ENCODE results near the gene MBNL2.
A peak's percentile ranks its signal among the peaks of the same experiment; 100 is the strongest.
"Not testable (repeated sequence)": the region's sequence is repeated elsewhere in the genome, so short reads cannot be mapped to it uniquely, and the experiment has no call there.

MBNL2 gene

DNA sequence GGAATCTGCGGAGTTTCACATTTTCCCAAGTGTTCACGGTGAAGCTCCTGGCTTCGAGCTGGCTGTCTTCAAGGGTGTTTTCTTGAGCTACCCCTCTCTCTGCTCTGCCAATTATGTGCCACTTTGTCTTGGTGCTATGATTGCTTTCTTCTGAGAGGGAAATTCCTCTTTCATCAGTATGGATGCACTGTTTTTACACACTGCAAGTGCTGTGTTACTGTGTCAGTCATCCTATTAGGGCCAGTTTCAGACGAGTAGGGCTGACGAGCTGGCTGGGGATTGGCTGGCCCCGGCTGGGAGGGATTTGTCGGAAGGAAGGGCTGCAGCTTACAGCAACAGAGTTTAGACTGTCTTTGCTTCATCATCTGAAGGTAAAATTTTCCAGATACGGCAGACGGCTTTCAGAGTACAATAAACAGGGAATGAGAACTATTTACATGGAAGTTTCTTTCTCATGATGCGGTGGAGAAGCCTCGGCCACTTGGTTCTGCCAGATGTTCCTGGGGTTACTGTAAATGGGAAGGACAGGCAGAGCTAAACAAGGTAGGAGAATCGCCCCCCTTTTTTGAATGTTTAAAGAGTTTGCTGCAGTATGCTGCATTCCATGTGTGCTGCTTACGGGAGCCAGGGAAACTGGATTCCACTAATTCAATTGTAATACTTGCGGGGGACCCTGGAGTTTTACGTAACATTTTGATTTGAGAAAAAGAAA, at the start of gene MBNL2:
TSS of gene MBNL2 (plus strand) at position 345 of the 712 bp plus-strand sequence. CDS start 53,903 bp downstream, outside the sequence.
- peak; percentile 67 to 75 for DNase-seq (ENCODE audit: low read depth in 1 of 2, low spot score in 1 of 2)

DNA sequence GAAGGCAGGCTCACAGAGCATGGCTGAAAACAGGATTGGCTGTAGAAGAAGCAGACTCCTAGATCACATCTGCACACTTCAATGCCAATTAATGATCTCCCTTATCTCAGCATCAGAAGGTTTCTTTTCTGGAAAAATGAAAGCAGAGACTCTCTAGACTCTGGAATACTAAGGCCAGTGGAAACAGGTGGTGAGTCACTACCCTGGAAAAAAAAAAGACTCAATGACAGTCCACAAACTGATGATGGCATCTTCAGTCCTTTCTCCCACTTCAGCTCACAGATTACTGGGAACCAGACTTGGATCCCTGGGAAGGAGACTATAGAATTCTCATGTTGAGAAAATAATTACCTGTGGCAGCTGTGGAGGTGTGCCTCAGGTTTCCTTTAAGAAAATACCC, 47.5 kb upstream of the MBNL2 start:
- DNase-seq (ENCODE audit: low read depth in 1 of 2, low spot score in 1 of 2): no peak

DNA sequence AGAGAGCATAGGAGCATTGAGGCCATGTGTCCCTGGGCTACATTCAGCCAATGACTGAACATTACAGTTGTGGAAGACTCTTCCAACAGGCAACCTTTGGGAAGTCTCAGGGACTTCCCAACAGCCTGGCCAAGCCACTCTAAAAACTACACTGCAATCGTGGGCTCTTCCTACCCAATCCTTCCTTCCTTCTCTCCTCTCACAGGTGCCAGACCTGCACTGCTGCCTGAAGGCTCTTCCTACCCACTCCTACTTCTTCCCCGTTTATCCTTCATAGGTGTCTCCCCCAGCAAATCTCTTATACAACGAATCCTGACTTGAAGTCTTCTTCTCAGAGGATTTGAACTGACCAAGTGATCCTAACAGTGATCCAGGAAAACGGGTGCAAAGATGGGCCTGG, 47.1 kb upstream of the MBNL2 start:
- no peak for DNase-seq (ENCODE audit: low read depth in 1 of 2, low spot score in 1 of 2)

DNA sequence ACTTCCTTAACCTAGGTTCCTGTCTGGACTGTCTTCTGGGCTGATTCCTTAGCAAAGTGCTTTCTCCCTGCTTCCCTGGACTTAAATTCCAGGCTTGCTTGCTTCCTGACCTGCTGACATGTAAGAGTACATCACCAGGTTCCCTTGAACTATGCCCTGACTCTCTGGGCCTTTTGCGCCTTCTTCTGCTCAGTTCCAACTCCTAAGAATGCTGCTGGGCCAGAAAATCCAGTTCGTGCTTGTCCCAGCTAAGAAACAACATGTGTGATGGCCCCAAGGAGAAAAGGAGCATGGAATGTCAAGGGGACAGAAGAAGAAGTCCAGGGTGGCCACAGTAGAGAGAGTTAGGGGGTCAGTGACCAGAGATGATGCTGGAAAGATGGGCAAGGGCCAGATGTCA, 42.6 kb upstream of the MBNL2 start:
- no peak for DNase-seq (ENCODE audit: low read depth in 1 of 2, low spot score in 1 of 2)

DNA sequence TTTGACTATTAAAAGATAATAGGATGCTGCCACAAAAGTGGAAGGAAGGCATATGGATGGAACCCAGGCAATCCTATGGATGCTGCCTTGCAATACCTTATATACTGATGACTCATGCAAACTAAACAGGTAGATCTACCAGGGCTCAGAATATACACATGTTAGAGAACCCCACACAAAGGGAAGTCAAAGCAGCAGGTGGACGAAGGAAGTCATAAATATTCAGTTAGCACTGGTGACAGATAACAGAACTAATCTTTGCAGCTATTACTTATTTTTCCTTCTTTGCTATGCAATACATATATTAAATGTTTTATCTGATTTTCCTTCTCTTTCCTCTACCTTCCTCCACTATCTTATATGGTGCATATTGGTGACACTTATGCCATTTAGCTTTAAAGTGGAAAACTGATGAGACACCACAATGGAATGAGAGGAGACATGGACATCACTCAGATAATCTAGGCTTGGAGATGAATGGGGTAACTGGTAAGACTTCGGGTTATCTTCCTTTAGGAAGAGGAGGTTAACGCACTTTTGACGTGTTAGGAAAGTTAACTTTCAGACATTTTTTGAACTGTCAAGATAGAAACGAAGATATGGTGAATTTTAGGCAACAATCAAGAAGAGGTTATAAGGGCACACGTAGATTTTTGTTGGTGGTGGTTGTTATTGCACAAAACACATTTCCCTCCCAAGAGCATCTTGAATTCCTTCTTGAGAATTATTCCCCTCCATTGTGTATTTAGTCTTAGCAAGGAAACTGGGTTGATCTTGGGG, 39.8 kb upstream of the MBNL2 start:
- DNase-seq (ENCODE audit: low read depth in 1 of 2, low spot score in 1 of 2): no peak

- DNase-seq (ENCODE audit: low read depth in 1 of 2, low spot score in 1 of 2): no peak
These were observed 36.8 kb upstream of the MBNL2 start for GRCh38 chr13:97185291-97185690.

GRCh38 chr13:97185751-97186150, 36.4 kb upstream of the MBNL2 start:
- DNase-seq (ENCODE audit: low read depth in 1 of 2, low spot score in 1 of 2): no peak

GRCh38 chr13:97188207-97188606, 33.9 kb upstream of the MBNL2 start:
- no peak for DNase-seq (ENCODE audit: low read depth in 1 of 2, low spot score in 1 of 2)

DNA sequence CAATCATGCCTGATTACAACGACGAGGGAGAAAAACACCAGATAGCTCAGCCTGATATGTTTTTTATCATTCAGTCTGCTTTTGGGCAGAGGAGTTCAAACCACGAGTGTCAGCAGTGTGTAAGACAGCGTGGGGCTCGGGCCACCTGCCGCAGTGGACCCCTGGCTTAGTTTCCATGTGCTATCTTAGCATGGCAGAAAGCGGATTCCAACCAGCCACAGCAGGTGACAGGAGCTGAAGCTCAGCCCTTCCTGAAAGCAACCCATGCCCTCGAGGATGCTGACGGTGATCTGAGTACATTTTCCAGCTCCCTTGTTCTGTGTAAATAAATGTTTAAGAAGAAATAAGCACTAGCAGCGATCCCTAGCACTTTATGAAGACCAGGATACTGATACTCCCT, 32.2 kb upstream of the MBNL2 start:
- DNase-seq (ENCODE audit: low read depth in 1 of 2, low spot score in 1 of 2): no peak

GRCh38 chr13:97191142-97191541, 31.0 kb upstream of the MBNL2 start:
- DNase-seq (ENCODE audit: low read depth in 1 of 2, low spot score in 1 of 2): no peak

DNA sequence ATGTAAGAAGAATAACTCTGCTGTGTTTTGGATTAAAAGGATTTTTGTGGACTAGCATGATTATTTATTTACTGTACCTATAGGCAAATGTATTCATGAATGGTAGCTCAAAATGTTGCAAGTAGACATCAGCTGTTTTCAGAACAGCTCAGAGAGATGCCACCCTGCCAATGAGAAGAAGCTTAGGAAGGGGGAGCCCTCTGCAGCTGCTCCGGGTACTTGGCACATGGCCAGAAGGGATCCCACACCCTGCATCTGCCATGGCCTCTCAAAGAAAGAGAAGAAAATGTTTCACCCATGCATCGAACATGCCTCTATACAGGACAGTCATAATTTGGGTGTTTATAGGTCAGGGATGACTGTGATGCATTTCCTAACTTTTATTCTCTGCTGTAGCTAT, 30.5 kb upstream of the MBNL2 start:
- DNase-seq (ENCODE audit: low read depth in 1 of 2, low spot score in 1 of 2): no peak

- no peak for DNase-seq (ENCODE audit: low read depth in 1 of 2, low spot score in 1 of 2)
These were observed 30.0 kb upstream of the MBNL2 start for GRCh38 chr13:97192166-97192565.

DNA sequence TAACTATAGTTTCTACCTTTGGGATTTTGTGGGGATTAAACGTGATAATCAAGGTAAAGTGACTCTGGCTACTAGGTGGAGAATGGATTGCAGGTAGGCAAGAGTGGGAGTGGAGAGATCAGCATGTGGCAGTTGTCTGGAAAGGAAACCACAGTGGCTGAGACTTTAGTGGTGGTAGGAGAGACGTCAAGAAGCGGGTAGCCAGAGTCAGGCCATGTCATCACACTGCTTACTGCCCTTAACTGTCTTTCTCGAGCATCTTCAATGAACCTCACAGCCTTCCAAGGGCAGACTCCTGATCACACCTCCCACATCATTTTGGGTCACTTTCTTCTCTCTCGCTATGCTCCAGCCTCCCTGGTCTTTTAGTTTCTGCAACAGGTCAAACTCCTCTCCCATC, 28.6 kb upstream of the MBNL2 start:
- DNase-seq (ENCODE audit: low read depth in 1 of 2, low spot score in 1 of 2): no peak

GRCh38 chr13:97194479-97194878, 27.7 kb upstream of the MBNL2 start:
- DNase-seq (ENCODE audit: low read depth in 1 of 2, low spot score in 1 of 2): no peak

GRCh38 chr13:97196340-97196739, 25.8 kb upstream of the MBNL2 start:
- no peak for DNase-seq (ENCODE audit: low read depth in 1 of 2, low spot score in 1 of 2)

GRCh38 chr13:97198753-97199152, 23.4 kb upstream of the MBNL2 start:
- DNase-seq (ENCODE audit: low read depth in 1 of 2, low spot score in 1 of 2): no peak

DNA sequence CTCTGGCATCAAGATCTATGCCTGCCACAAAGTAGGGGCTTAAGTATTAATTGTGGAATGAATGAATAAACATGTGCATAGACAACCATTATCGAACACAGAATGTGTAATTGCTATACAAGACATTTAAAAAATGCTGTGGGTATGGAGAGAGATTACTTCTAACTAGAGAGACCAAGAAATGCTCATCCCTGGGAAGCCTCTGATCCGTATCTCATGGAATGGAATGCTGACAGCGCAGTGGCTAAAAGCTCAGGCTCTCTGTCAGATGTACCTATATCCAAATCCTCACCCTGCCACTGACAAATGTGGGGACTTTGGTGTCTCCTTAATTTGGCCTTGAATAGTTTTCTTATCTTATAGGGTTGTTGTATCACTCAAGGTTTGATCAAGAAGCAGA, 22.7 kb upstream of the MBNL2 start:
- DNase-seq (ENCODE audit: low read depth in 1 of 2, low spot score in 1 of 2): no peak

- DNase-seq (ENCODE audit: low read depth in 1 of 2, low spot score in 1 of 2): no peak
These were observed 21.8 kb upstream of the MBNL2 start for GRCh38 chr13:97200081-97200942.

GRCh38 chr13:97202761-97203160, 19.4 kb upstream of the MBNL2 start:
- DNase-seq (ENCODE audit: low read depth in 1 of 2, low spot score in 1 of 2): no peak

GRCh38 chr13:97205465-97205864, 16.7 kb upstream of the MBNL2 start:
- no peak for DNase-seq (ENCODE audit: low read depth in 1 of 2, low spot score in 1 of 2)

- DNase-seq (ENCODE audit: low read depth in 1 of 2, low spot score in 1 of 2): no peak
These were observed 16.2 kb upstream of the MBNL2 start for GRCh38 chr13:97205982-97206381.

GRCh38 chr13:97207252-97207651, 14.9 kb upstream of the MBNL2 start:
- not testable (repeated sequence) for DNase-seq (ENCODE audit: low read depth in 1 of 2, low spot score in 1 of 2)

Data from activated T-helper 1 cell treated with anti-CD3 and anti-CD28 coated beads, Interleukin-2, amount 50 U/mL, for 16 hours (primary cell).